ENCODE data around the gene SCLT1. TPM values are rescaled to one million over a fixed set of nuclear protein-coding genes. Genes with fewer than 3 reads are reported as not detected.

SCLT1 gene
- total RNA-seq, 1 experiment from 2014 or later, result 11.3 TPM

GRCh38 chr4:129082302-129082701, 11.0 kb downstream of the SCLT1 start:
- H3K79me2 ChIP-seq (ENCODE audit: insufficient read depth, low read length), result no peaks in the 10 kb centered on the region; the same call in 1 of the 2 replicates
- no peak overlapping the region for H3K27ac ChIP-seq (ENCODE audit: insufficient read length, low read depth, low read length)
- no CpG with 5 or more reads among the region's 5 CpGs for WGBS (ENCODE audit: extremely low coverage, insufficient read length, low lambda C conversion rate)
- no peak overlapping the region for H4K8ac ChIP-seq (replicated peaks; ENCODE audit: insufficient read length, low read depth, low read length)
- no peak overlapping the region for H3K4me2 ChIP-seq (ENCODE audit: insufficient read depth, insufficient read length, low read length)
- no peak overlapping the region for H2BK15ac ChIP-seq (ENCODE audit: low read depth, low read length)
- Mint-ChIP-seq H3K9me3 (peaks cover 23 to 27% of the 10 kb centered on the region in 2 experiments), H3K4me1 (0 out of 4 replicates have a peak, but pooled peaks cover 0 to 2% of the 10 kb centered on the region in 2 experiments), H3K4me3 (no peak overlapping the region), H3K27me3 (ENCODE audit: low read depth) (no peaks in the 10 kb centered on the region), H3K36me3 (ENCODE audit: insufficient read depth in 1 of 3, low read depth in 3 of 3) (peaks cover 41 to 45% (median 42%) of the 10 kb centered on the region in 3 experiments), H3K27ac (no peak overlapping the region)
- no peak overlapping the region for H4K5ac ChIP-seq (ENCODE audit: insufficient read length, low read depth, low read length)
- no peak for DNase-seq
- no peak overlapping the region for H2AFZ ChIP-seq (ENCODE audit: low read length)
- no peak overlapping the region for H3K56ac ChIP-seq (ENCODE audit: insufficient read length, low read depth, low read length)
- no peak overlapping the region for H2BK12ac ChIP-seq (ENCODE audit: insufficient read length, low read depth, low read length)
- H3K9me3 ChIP-seq (ENCODE audit: control insufficient read depth, low read depth, low read length), result no peaks in the 10 kb centered on the region
- no peak overlapping the region for H3K23ac ChIP-seq (ENCODE audit: insufficient read length, low read depth, low read length)
- no peak for TF ChIP-seq CTCF (conservative IDR thresholded peaks at IDR 0.05)
- H2AK5ac ChIP-seq (ENCODE audit: insufficient read length, low read length), result no peak overlapping the region
- no peak overlapping the region for H3K4ac ChIP-seq (ENCODE audit: low read depth, low read length)
- H3T11ph ChIP-seq (ENCODE audit: low read length), result no peak overlapping the region
- no peak overlapping the region for H3K14ac ChIP-seq (ENCODE audit: insufficient read depth, low read length)
- no peak overlapping the region for H2BK120ac ChIP-seq (ENCODE audit: low read depth, low read length, poor library complexity, severe bottlenecking)
- H3K9ac ChIP-seq (ENCODE audit: extremely low read depth, insufficient read length, low read length), result no peak overlapping the region
- no peaks in the 10 kb centered on the region for H3K4me1 ChIP-seq (ENCODE audit: insufficient read depth, low read length)
- H3K79me1 ChIP-seq (ENCODE audit: insufficient read depth, low read depth, low read length, poor library complexity, severe bottlenecking), result no peaks in the 10 kb centered on the region
- no peak overlapping the region for H4K91ac ChIP-seq (ENCODE audit: insufficient read length, low read depth, low read length)
- H2BK20ac ChIP-seq (ENCODE audit: low read depth, low read length, poor library complexity, severe bottlenecking), result no peak overlapping the region
- no peaks in the 10 kb centered on the region for H4K20me1 ChIP-seq (ENCODE audit: control insufficient read depth, insufficient read depth, insufficient read length)
- no peaks in the 10 kb centered on the region for H3K27me3 ChIP-seq (ENCODE audit: insufficient read depth, low read length)
- H3K18ac ChIP-seq (ENCODE audit: insufficient read length, low read depth, low read length), result no peak overlapping the region
- no peak overlapping the region for H2BK5ac ChIP-seq (ENCODE audit: insufficient read length, low read length)
- no peaks in the 10 kb centered on the region for H3K23me2 ChIP-seq (ENCODE audit: insufficient read length, low read depth, low read length, poor library complexity, severe bottlenecking)
